HG03108 (cell line): ENCODE measurements around the gene MTHFR.

Experiments
- ATAC-seq: cut with Tn5 transposase; IDR thresholded peaks from one replicate; pipeline ENCODE4 v1.9.1; 2021; ENCODE audit warnings: moderate library complexity; ENCODE audit not compliant: unreplicated experiment

Gene MTHFR

GRCh38 chr1:11805422-11806306 lies at the start of gene MTHFR, which contains the start of gene CLCN6:
Gene MTHFR (minus strand): TSS chr1:11805964. CDS start chr1:11803116, 2,848 bp downstream.
Gene CLCN6 (plus strand): TSS chr1:11806191. CDS start chr1:11806263, 72 bp downstream.
- ATAC-seq = peak; percentile 62

GRCh38 chr1:11855430-11855829 lies 49.7 kb upstream of the MTHFR start:
- no peak for ATAC-seq

GRCh38 chr1:11854519-11854918 lies 48.8 kb upstream of the MTHFR start:
- no peak for ATAC-seq

- no peak for ATAC-seq
These were observed 45.4 kb upstream of the MTHFR start for GRCh38 chr1:11851180-11851579.

GRCh38 chr1:11850156-11850555 lies 44.4 kb upstream of the MTHFR start:
- ATAC-seq = no peak

GRCh38 chr1:11848373-11848700 lies 42.6 kb upstream of the MTHFR start:
- no peak for ATAC-seq

GRCh38 chr1:11847667-11848372 lies 42.1 kb upstream of the MTHFR start, which contains the start of gene NPPA:
Gene NPPA (minus strand): TSS chr1:11847783. CDS start chr1:11847684, 99 bp downstream.
- ATAC-seq = no peak

GRCh38 chr1:11845641-11846335 lies 40.0 kb upstream of the MTHFR start:
- no peak for ATAC-seq

- ATAC-seq = no peak
These were observed 36.6 kb upstream of the MTHFR start for GRCh38 chr1:11842154-11843041.

- ATAC-seq = no peak
These were observed 35.7 kb upstream of the MTHFR start for GRCh38 chr1:11841245-11842153.

GRCh38 chr1:11839727-11840705 lies 34.3 kb upstream of the MTHFR start:
- ATAC-seq = no peak

- ATAC-seq = no peak
These were observed 32.8 kb upstream of the MTHFR start for GRCh38 chr1:11838349-11839272.

GRCh38 chr1:11837767-11838348 lies 32.1 kb upstream of the MTHFR start:
- no peak for ATAC-seq

GRCh38 chr1:11836955-11837766 lies 31.4 kb upstream of the MTHFR start:
- ATAC-seq = no peak

- ATAC-seq = no peak
These were observed 29.9 kb upstream of the MTHFR start for GRCh38 chr1:11835441-11836225.
